Panc1 (cell line): ENCODE data around the gene IPO11. TPM values are rescaled to one million over a fixed set of nuclear protein-coding genes. Genes with fewer than 3 reads are reported as not detected.

Source experiments
- ATAC-seq: fragments of 200-7000 bp; cut with Tn5 transposase; 2 replicates; pipeline ENCODE4 v1.9.1; 2020; ENCODE audit warnings: mild to moderate bottlenecking, moderate library complexity
- BruUV-seq: library from RNA; stranded (reverse); fragments of 400-500 nt; replicated peaks from 2 replicates; lab custom pipeline; 2021; lab: Mats Ljungman, UMichigan
- CTCF ChIA-PET: fragments of 300-600 bp; sonication (Branson Sonifier 250); formaldehyde crosslinking; loops from one replicate; lab custom pipeline; 2022; ENCODE audit warnings: antibody characterized with exemption; lab: Charles Lee
- POLR2A ChIA-PET: fragments of 300-600 bp; sonication (Branson Sonifier 250); formaldehyde crosslinking; loops from one replicate; lab custom pipeline; 2022; ENCODE audit warnings: antibody characterized with exemption; lab: Charles Lee
- DNase-seq: peaks from one replicate; pipeline ENCODE4 v3.0.0-alpha.2; 2010; ENCODE audit warnings: low read depth, low spot score
- H3K27ac ChIP-seq: 2 replicates; pipeline ENCODE4 v1.5.1; 2011; ENCODE audit warnings: mild to moderate bottlenecking, low read length, inconsistent platforms
- H3K27me3 ChIP-seq: fragments of 200-500 bp; sonication (Bioruptor generic); 2 replicates; pipeline ENCODE4 v1.6.0; 2014; ENCODE audit warnings: low read length, inconsistent platforms; ENCODE audit not compliant: control insufficient read depth, insufficient read depth
- H3K36me3 ChIP-seq: fragments of 200-500 bp; sonication (Bioruptor generic); 2 replicates; pipeline ENCODE4 v1.5.1; 2014; ENCODE audit warnings: inconsistent platforms, mild to moderate bottlenecking, low read length, moderate library complexity; ENCODE audit not compliant: control insufficient read depth, insufficient read depth
- H3K4me1 ChIP-seq: 2 replicates; pipeline ENCODE4 v1.5.1; 2011; ENCODE audit warnings: inconsistent platforms, mild to moderate bottlenecking, low read length, moderate library complexity; ENCODE audit not compliant: control insufficient read depth, insufficient read depth
- H3K4me3 ChIP-seq, 2 experiments: 2 replicates each; pipeline ENCODE4 v1.5.1; 2011 to 2012; ENCODE audit warnings: low read depth in 2 of 2, low read length in 2 of 2, mild to moderate bottlenecking in 2 of 2, inconsistent platforms in 1 of 2, moderate library complexity in 1 of 2
- H3K9me3 ChIP-seq: fragments of 200-500 bp; sonication (Bioruptor generic); 2 replicates; pipeline ENCODE4 v1.5.1; 2014; ENCODE audit warnings: low read depth, mild to moderate bottlenecking, inconsistent platforms, low read length, moderate library complexity; ENCODE audit not compliant: control insufficient read depth, insufficient read depth
- POLR2AphosphoS5 ChIP-seq: IDR thresholded peaks from 2 replicates; pipeline ENCODE4 v1.6.1; 2012; ENCODE audit warnings: mild to moderate bottlenecking, low read depth, low read length, moderate library complexity
- REST ChIP-seq, 2 experiments: IDR thresholded peaks; 2 replicates each; pipeline ENCODE4 v1.6.1; 2011 to 2012; ENCODE audit warnings: low read depth in 2 of 2, control low read depth in 1 of 2, low read length in 1 of 2, mild to moderate bottlenecking in 1 of 2, moderate library complexity in 1 of 2; ENCODE audit not compliant: insufficient read depth in 1 of 2
- SIN3A ChIP-seq: IDR thresholded peaks from 2 replicates; pipeline ENCODE4 v1.6.1; 2012; ENCODE audit warnings: low read depth, mild to moderate bottlenecking, low read length, moderate library complexity, borderline replicate concordance; ENCODE audit not compliant: insufficient read depth
- TCF7L2 ChIP-seq: IDR thresholded peaks from 2 replicates; pipeline ENCODE4 v1.6.1; 2011; ENCODE audit warnings: mild to moderate bottlenecking, low read depth, low read length, inconsistent platforms
- in situ Hi-C: cut with HindIII; loops from 2 replicates; pipeline ENCODE4 v1.10.0; 2016; ENCODE audit warnings: low sequenced_read_pairs, low pct_unique_long_range_greater_than_20kb
- intact Hi-C: fragments of 100-400 bp; cut with micrococcal nuclease; formaldehyde crosslinking; loops from one replicate; pipeline ENCODE4 v1.10.0; 2022; ENCODE audit not compliant: unreplicated experiment
- total RNA-seq: library from RNA; stranded (reverse); gene quantifications from one replicate; pipeline ENCODE4 v1.2.1, GENCODE V29; 2021; ENCODE audit not compliant: unreplicated experiment
- TF ChIP-seq, protein P1 (sequence below): fragments of 450-650 bp; IDR thresholded peaks from 2 replicates; pipeline ENCODE4 v1.5.1; 2017; ENCODE audit warnings: mild to moderate bottlenecking

The IPO11 gene
- total RNA-seq, 1 experiment from 2014 or later = 39.8 TPM

- in situ Hi-C loops = no loop called here
- Histone ChIP-seq H3K27me3 (no peaks in the 10 kb centered on the region), H3K9me3 (no peaks in the 10 kb centered on the region), H3K27ac (no peak overlapping the region), H3K36me3 (peaks cover 6% of the 10 kb centered on the region; the same call in 1 of the 2 replicates), H3K4me1 (no peaks in the 10 kb centered on the region), H3K4me3 (no peak overlapping the region)
- CTCF ChIA-PET = no interaction called here
- DNase-seq (no peak), ATAC-seq (no peak)
- POLR2A ChIA-PET = interaction anchor here (0.7 kb wide), 1 partner anchor 25 kb away, joined by 3 read pairs; no protein-coding TSS in a partner anchor
- intact Hi-C loops = no loop called here
- no TSS peak for BruUV-seq
- TF ChIP-seq REST (IDR thresholded peaks at IDR 0.05; ENCODE audit: insufficient read depth in 1 of 2, low read depth in 2 of 2, low read length in 1 of 2) (no peak), SIN3A (no peak), POLR2AphosphoS5 (no peak), TCF7L2 (no peak)
- TF ChIP-seq, protein P1, sequence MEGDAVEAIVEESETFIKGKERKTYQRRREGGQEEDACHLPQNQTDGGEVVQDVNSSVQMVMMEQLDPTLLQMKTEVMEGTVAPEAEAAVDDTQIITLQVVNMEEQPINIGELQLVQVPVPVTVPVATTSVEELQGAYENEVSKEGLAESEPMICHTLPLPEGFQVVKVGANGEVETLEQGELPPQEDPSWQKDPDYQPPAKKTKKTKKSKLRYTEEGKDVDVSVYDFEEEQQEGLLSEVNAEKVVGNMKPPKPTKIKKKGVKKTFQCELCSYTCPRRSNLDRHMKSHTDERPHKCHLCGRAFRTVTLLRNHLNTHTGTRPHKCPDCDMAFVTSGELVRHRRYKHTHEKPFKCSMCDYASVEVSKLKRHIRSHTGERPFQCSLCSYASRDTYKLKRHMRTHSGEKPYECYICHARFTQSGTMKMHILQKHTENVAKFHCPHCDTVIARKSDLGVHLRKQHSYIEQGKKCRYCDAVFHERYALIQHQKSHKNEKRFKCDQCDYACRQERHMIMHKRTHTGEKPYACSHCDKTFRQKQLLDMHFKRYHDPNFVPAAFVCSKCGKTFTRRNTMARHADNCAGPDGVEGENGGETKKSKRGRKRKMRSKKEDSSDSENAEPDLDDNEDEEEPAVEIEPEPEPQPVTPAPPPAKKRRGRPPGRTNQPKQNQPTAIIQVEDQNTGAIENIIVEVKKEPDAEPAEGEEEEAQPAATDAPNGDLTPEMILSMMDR = no peak
Measured at GRCh38 chr5:62496876-62497275, 84.3 kb downstream of the IPO11 start.

DNA sequence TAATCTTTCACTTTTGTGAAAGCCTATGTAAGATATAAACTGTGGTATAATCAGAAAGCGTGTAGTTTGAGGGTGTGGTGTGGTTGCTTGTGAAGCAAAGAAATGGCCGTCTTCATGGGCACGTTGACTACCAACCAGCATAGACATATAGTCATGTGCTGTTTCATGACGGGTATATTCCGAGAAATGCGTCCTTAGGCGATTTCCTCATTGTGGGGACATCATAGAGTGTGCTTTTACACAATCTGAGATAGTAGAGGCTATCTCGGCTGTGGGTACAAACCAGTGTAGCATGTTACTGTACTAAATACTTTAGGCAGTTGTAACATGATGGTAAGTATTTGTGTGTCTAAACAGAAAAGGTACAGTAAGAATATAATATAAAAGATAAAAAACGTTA is 86.4 kb downstream of the IPO11 start:
- H3K36me3 ChIP-seq = peaks cover 6% of the 10 kb centered on the region; the same call in 1 of the 2 replicates
- H3K4me3 ChIP-seq = no peak overlapping the region
- no peak for ATAC-seq
- in situ Hi-C loops (no loop called here), intact Hi-C loops (no loop called here)
- no peaks in the 10 kb centered on the region for H3K9me3 ChIP-seq
- no peaks in the 10 kb centered on the region for H3K4me1 ChIP-seq
- ChIA-PET CTCF (no interaction called here), POLR2A (no interaction called here)
- no peak for DNase-seq
- no peak for TF ChIP-seq POLR2AphosphoS5
- H3K27ac ChIP-seq = no peak overlapping the region
- no TSS peak for BruUV-seq
- H3K27me3 ChIP-seq = no peaks in the 10 kb centered on the region

DNA sequence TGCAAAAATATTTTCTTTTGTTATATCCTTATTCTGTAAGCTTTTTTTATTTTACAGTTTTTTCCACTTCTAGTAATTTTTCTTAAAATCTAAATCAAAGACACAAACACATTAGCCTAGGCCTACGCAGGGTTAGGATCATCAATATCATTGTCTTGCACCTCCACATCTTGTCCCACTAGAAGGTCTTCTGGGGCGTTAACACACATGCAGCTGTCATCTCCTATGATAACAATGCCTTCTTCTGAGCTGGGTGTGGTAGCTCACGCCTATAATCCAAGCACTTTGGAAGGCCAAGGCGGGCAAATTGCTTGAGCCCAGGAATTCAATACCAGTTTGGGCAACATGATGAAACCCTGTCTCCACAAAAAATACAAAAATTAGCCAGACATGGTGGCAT is 87.2 kb downstream of the IPO11 start:
- ChIA-PET POLR2A (no interaction called here), CTCF (no interaction called here)
- no peaks in the 10 kb centered on the region for H3K27me3 ChIP-seq
- H3K36me3 ChIP-seq = peaks cover 6% of the 10 kb centered on the region; the same call in 1 of the 2 replicates
- H3K27ac ChIP-seq = no peak overlapping the region
- no peak for ATAC-seq
- H3K4me3 ChIP-seq = no peak overlapping the region
- no peak for DNase-seq
- no TSS peak for BruUV-seq
- in situ Hi-C loops = no loop called here
- H3K9me3 ChIP-seq = no peaks in the 10 kb centered on the region
- no peaks in the 10 kb centered on the region for H3K4me1 ChIP-seq
- intact Hi-C loops = no loop called here
- no peak for TF ChIP-seq SIN3A
- no peak for TF ChIP-seq POLR2AphosphoS5
- no peak for TF ChIP-seq TCF7L2
- no peak for TF ChIP-seq REST (IDR thresholded peaks at IDR 0.05; ENCODE audit: insufficient read depth in 1 of 2, low read depth in 2 of 2, low read length in 1 of 2)
- TF ChIP-seq, protein P1 = no peak
